ENCODE data around the gene FKRP. TPM values are rescaled to one million over a fixed set of nuclear protein-coding genes. Genes with fewer than 3 reads are reported as not detected.

The FKRP gene
- total RNA-seq, 1 experiment from 2014 or later: 19.4 TPM

GRCh38 chr19:46723471-46723870, 22.4 kb upstream of the FKRP start:
- no peak overlapping the region for H3K9ac ChIP-seq (ENCODE audit: low read length)
- ATAC-seq: no peak
- H3K4me1 ChIP-seq (ENCODE audit: control insufficient read depth in 1 of 2, insufficient read depth in 2 of 2, low read length in 2 of 2): 0 out of 4 replicates have a peak, but pooled peaks cover 0 to under 1% of the 10 kb centered on the region in 2 experiments
- H3K79me2 ChIP-seq (ENCODE audit: insufficient read depth, low read length): peaks cover 21% of the 10 kb centered on the region; the same call in 1 of the 2 replicates
- no TSS peak for BruUV-seq (replicated peaks)
- H3K4me2 ChIP-seq (ENCODE audit: low read length): no peak overlapping the region
- no peak overlapping the region for H2AFZ ChIP-seq (ENCODE audit: low read depth, low read length, poor library complexity, severe bottlenecking)
- H3K9me3 ChIP-seq (ENCODE audit: control insufficient read depth in 1 of 2, insufficient read depth in 1 of 2, low read depth in 1 of 2, low read length in 2 of 2): no peaks in the 10 kb centered on the region
- no peaks in the 10 kb centered on the region for H3K27me3 ChIP-seq (ENCODE audit: insufficient read depth, low read length)
- TF ChIP-seq MAX (IDR thresholded peaks at IDR 0.05) (no peak), SIN3A (IDR thresholded peaks at IDR 0.05; ENCODE audit: low read depth) (no peak), CTCF (IDR thresholded peaks at IDR 0.05 in 2 of 3, conservative IDR thresholded peaks at IDR 0.05 in 1 of 3; ENCODE audit: borderline replicate concordance in 1 of 3, insufficient read depth in 1 of 3, low read depth in 2 of 3, low read length in 2 of 3) (no peak), SP1 (IDR thresholded peaks at IDR 0.05; ENCODE audit: low read depth) (no peak), FOSL1 (IDR thresholded peaks at IDR 0.05; ENCODE audit: low read depth) (no peak), REST (IDR thresholded peaks at IDR 0.05; ENCODE audit: low read depth) (no peak), YY1 (IDR thresholded peaks at IDR 0.05; ENCODE audit: extremely low read depth, insufficient replicate concordance, low read depth, low read length) (no peak), POLR2A (IDR thresholded peaks at IDR 0.05; ENCODE audit: borderline replicate concordance, extremely low read depth, insufficient read depth, insufficient read length) (no peak), RAD21 (IDR thresholded peaks at IDR 0.05; ENCODE audit: low read depth) (no peak), CBX3 (IDR thresholded peaks at IDR 0.05; ENCODE audit: low read depth) (no peak)
- H4K20me1 ChIP-seq (ENCODE audit: insufficient read depth): no peaks in the 10 kb centered on the region; the same call in 1 of the 2 replicates
- ChIA-PET CTCF (interaction anchor here (0.7 kb wide), 1 partner anchor 77 kb away, joined by 3 read pairs; no protein-coding TSS in a partner anchor), POLR2A (interaction anchor here (0.5 kb wide), 1 partner anchor 13 kb away, joined by 3 read pairs; no protein-coding TSS in a partner anchor), RAD21 (ENCODE audit: low non-redundant PET in 1 of 2, low total read pairs in 2 of 2, uncharacterized antibody in 2 of 2, unreplicated experiment in 2 of 2) (no interaction called here)
- intact Hi-C loops (cut with micrococcal nuclease): loop anchor here (10.0 kb wide), 1 partner anchor 109 kb away; no protein-coding TSS in a partner anchor
- H3K36me3 ChIP-seq (ENCODE audit: control insufficient read depth in 1 of 2, insufficient read depth in 2 of 2, low read length in 2 of 2): peaks cover 43 to 75% of the 10 kb centered on the region in 2 experiments; a peak in 3 of 4 replicates
- DNase-seq (ENCODE audit: low read depth, low spot score): no peak
- no peak overlapping the region; the same call in 1 of the 2 replicates for H3K27ac ChIP-seq (ENCODE audit: low read depth, low read length)
- no peaks in the 10 kb centered on the region for H3K9me2 ChIP-seq (ENCODE audit: insufficient read depth)
- H3K4me3 ChIP-seq (replicated peaks in 1 of 2; ENCODE audit: low read depth in 1 of 2, low read length in 2 of 2): no peak overlapping the region
